ENCODE data around the gene LRIG2.
A peak's percentile ranks its signal among the peaks of the same experiment; 100 is the strongest.

Gene LRIG2

GRCh38 chr1:113101588-113101987 is 28.6 kb downstream of the LRIG2 start:
- no peak overlapping the region for H3K18ac ChIP-seq (ENCODE audit: low read depth in 1 of 2, low read length in 2 of 2)
- no peak overlapping the region for H3K27ac ChIP-seq (ENCODE audit: low read length, poor library complexity, severe bottlenecking)
- H4K91ac ChIP-seq (ENCODE audit: low read length), result no peak overlapping the region
- H2BK5ac ChIP-seq (ENCODE audit: low read depth, low read length, poor library complexity, severe bottlenecking), result no peak overlapping the region
- no peak overlapping the region for H3K4me3 ChIP-seq (ENCODE audit: insufficient read depth in 1 of 2, low read depth in 1 of 2, low read length in 2 of 2)
- H2AFZ ChIP-seq (ENCODE audit: low read depth, low read length), result no peak overlapping the region
- no peaks in the 10 kb centered on the region for H3K27me3 ChIP-seq (ENCODE audit: control insufficient read depth in 1 of 2, insufficient read depth in 1 of 2, low read length in 2 of 2)
- H2BK15ac ChIP-seq (ENCODE audit: low read depth, poor library complexity, severe bottlenecking), result no peak overlapping the region
- no peak overlapping the region for H3K14ac ChIP-seq (ENCODE audit: low read length in 2 of 2)
- H2BK12ac ChIP-seq (ENCODE audit: low read length in 2 of 2), result no peak overlapping the region
- no peak overlapping the region for H3K4ac ChIP-seq (ENCODE audit: low read depth in 1 of 2, low read length in 2 of 2)
- H3K9ac ChIP-seq (ENCODE audit: low read length), result peak overlapping the region; percentile 0
- H3K9me3 ChIP-seq (ENCODE audit: control insufficient read depth, low read length), result no peaks in the 10 kb centered on the region
- no peak overlapping the region for H2AK5ac ChIP-seq (ENCODE audit: low read length, severe bottlenecking)
- peaks cover 16% of the 10 kb centered on the region for H3K79me1 ChIP-seq (replicated peaks; ENCODE audit: low read length, poor library complexity, severe bottlenecking)
- H4K8ac ChIP-seq (ENCODE audit: low read length), result no peak overlapping the region
- H3K36me3 ChIP-seq (ENCODE audit: control insufficient read depth in 1 of 2, insufficient read depth in 2 of 2, low read depth in 1 of 2, low read length in 2 of 2), result peaks cover 12 to 87% of the 10 kb centered on the region in 2 experiments
- H3K4me2 ChIP-seq (ENCODE audit: low read length, poor library complexity, severe bottlenecking), result no peak overlapping the region
- H3K23ac ChIP-seq (ENCODE audit: low read length in 2 of 2), result no peak overlapping the region
- H2BK120ac ChIP-seq (ENCODE audit: low read depth, low read length), result no peak overlapping the region
- H3K4me1 ChIP-seq (ENCODE audit: control insufficient read depth, insufficient read depth, low read depth, low read length), result no peaks in the 10 kb centered on the region
- peak; percentile 16 for DNase-seq

GRCh38 chr1:113103048-113103447 is 30.1 kb downstream of the LRIG2 start:
- no peak overlapping the region for H3K18ac ChIP-seq (ENCODE audit: low read depth in 1 of 2, low read length in 2 of 2)
- no peak overlapping the region for H3K4ac ChIP-seq (ENCODE audit: low read depth in 1 of 2, low read length in 2 of 2)
- H3K79me1 ChIP-seq (replicated peaks; ENCODE audit: low read length, poor library complexity, severe bottlenecking), result peaks cover 18% of the 10 kb centered on the region
- no peak overlapping the region for H3K27ac ChIP-seq (ENCODE audit: low read length, poor library complexity, severe bottlenecking)
- peaks cover 12 to 88% of the 10 kb centered on the region in 2 experiments for H3K36me3 ChIP-seq (ENCODE audit: control insufficient read depth in 1 of 2, insufficient read depth in 2 of 2, low read depth in 1 of 2, low read length in 2 of 2)
- no peak overlapping the region for H2AFZ ChIP-seq (ENCODE audit: low read depth, low read length)
- DNase-seq, result no peak
- H2BK120ac ChIP-seq (ENCODE audit: low read depth, low read length), result no peak overlapping the region
- H2AK5ac ChIP-seq (ENCODE audit: low read length, severe bottlenecking), result no peak overlapping the region
- no peak overlapping the region for H3K4me3 ChIP-seq (ENCODE audit: insufficient read depth in 1 of 2, low read depth in 1 of 2, low read length in 2 of 2)
- H3K9me3 ChIP-seq (ENCODE audit: control insufficient read depth, low read length), result no peaks in the 10 kb centered on the region
- no peak overlapping the region for H3K14ac ChIP-seq (ENCODE audit: low read length in 2 of 2)
- H3K9ac ChIP-seq (ENCODE audit: low read length), result no peak overlapping the region
- H2BK5ac ChIP-seq (ENCODE audit: low read depth, low read length, poor library complexity, severe bottlenecking), result no peak overlapping the region
- H3K23ac ChIP-seq (ENCODE audit: low read length in 2 of 2), result no peak overlapping the region
- H3K4me2 ChIP-seq (ENCODE audit: low read length, poor library complexity, severe bottlenecking), result no peak overlapping the region
- no peaks in the 10 kb centered on the region for H3K27me3 ChIP-seq (ENCODE audit: control insufficient read depth in 1 of 2, insufficient read depth in 1 of 2, low read length in 2 of 2)
- H4K91ac ChIP-seq (ENCODE audit: low read length), result no peak overlapping the region
- H2BK15ac ChIP-seq (ENCODE audit: low read depth, poor library complexity, severe bottlenecking), result no peak overlapping the region
- no peak overlapping the region for H4K8ac ChIP-seq (ENCODE audit: low read length)
- H3K4me1 ChIP-seq (ENCODE audit: control insufficient read depth, insufficient read depth, low read depth, low read length), result no peaks in the 10 kb centered on the region
- 100% methylated on average over 1 of the region's 1 CpG for WGBS
- H2BK12ac ChIP-seq (ENCODE audit: low read length in 2 of 2), result no peak overlapping the region

- H4K8ac ChIP-seq (ENCODE audit: low read length), result no peak overlapping the region
- peaks cover 13 to 83% of the 10 kb centered on the region in 2 experiments for H3K36me3 ChIP-seq (ENCODE audit: control insufficient read depth in 1 of 2, insufficient read depth in 2 of 2, low read depth in 1 of 2, low read length in 2 of 2)
- H4K91ac ChIP-seq (ENCODE audit: low read length), result no peak overlapping the region
- H3K23ac ChIP-seq (ENCODE audit: low read length in 2 of 2), result no peak overlapping the region
- no peak overlapping the region for H3K9ac ChIP-seq (ENCODE audit: low read length)
- H2BK5ac ChIP-seq (ENCODE audit: low read depth, low read length, poor library complexity, severe bottlenecking), result no peak overlapping the region
- no peak overlapping the region for H2AK5ac ChIP-seq (ENCODE audit: low read length, severe bottlenecking)
- no peak overlapping the region for H3K4ac ChIP-seq (ENCODE audit: low read depth in 1 of 2, low read length in 2 of 2)
- no peak overlapping the region for H2BK15ac ChIP-seq (ENCODE audit: low read depth, poor library complexity, severe bottlenecking)
- no peaks in the 10 kb centered on the region for H3K27me3 ChIP-seq (ENCODE audit: control insufficient read depth in 1 of 2, insufficient read depth in 1 of 2, low read length in 2 of 2)
- H3K14ac ChIP-seq (ENCODE audit: low read length in 2 of 2), result no peak overlapping the region
- no peak overlapping the region for H3K4me2 ChIP-seq (ENCODE audit: low read length, poor library complexity, severe bottlenecking)
- no peak for DNase-seq
- no peak overlapping the region for H3K18ac ChIP-seq (ENCODE audit: low read depth in 1 of 2, low read length in 2 of 2)
- no peak overlapping the region for H2BK12ac ChIP-seq (ENCODE audit: low read length in 2 of 2)
- no peak overlapping the region for H3K27ac ChIP-seq (ENCODE audit: low read length, poor library complexity, severe bottlenecking)
- H2BK120ac ChIP-seq (ENCODE audit: low read depth, low read length), result no peak overlapping the region
- H3K4me1 ChIP-seq (ENCODE audit: control insufficient read depth, insufficient read depth, low read depth, low read length), result no peaks in the 10 kb centered on the region
- H3K4me3 ChIP-seq (ENCODE audit: insufficient read depth in 1 of 2, low read depth in 1 of 2, low read length in 2 of 2), result no peak overlapping the region
- H2AFZ ChIP-seq (ENCODE audit: low read depth, low read length), result no peak overlapping the region
- peaks cover 18% of the 10 kb centered on the region for H3K79me1 ChIP-seq (replicated peaks; ENCODE audit: low read length, poor library complexity, severe bottlenecking)
- H3K9me3 ChIP-seq (ENCODE audit: control insufficient read depth, low read length), result no peaks in the 10 kb centered on the region
These were observed 31.0 kb downstream of the LRIG2 start for GRCh38 chr1:113103977-113104376.

- H3K9ac ChIP-seq (ENCODE audit: low read length), result no peak overlapping the region
- 100% methylated on average over 2 of the region's 2 CpGs for WGBS
- no peak overlapping the region for H4K8ac ChIP-seq (ENCODE audit: low read length)
- H3K23ac ChIP-seq (ENCODE audit: low read length in 2 of 2), result no peak overlapping the region
- peaks cover 16% of the 10 kb centered on the region for H3K79me1 ChIP-seq (replicated peaks; ENCODE audit: low read length, poor library complexity, severe bottlenecking)
- DNase-seq, result no peak
- H3K9me3 ChIP-seq (ENCODE audit: control insufficient read depth, low read length), result no peaks in the 10 kb centered on the region
- no peak overlapping the region for H3K18ac ChIP-seq (ENCODE audit: low read depth in 1 of 2, low read length in 2 of 2)
- H2BK5ac ChIP-seq (ENCODE audit: low read depth, low read length, poor library complexity, severe bottlenecking), result no peak overlapping the region
- H2BK12ac ChIP-seq (ENCODE audit: low read length in 2 of 2), result no peak overlapping the region
- no peak overlapping the region for H2BK15ac ChIP-seq (ENCODE audit: low read depth, poor library complexity, severe bottlenecking)
- no peak overlapping the region for H2AK5ac ChIP-seq (ENCODE audit: low read length, severe bottlenecking)
- no peak overlapping the region for H3K27ac ChIP-seq (ENCODE audit: low read length, poor library complexity, severe bottlenecking)
- H3K36me3 ChIP-seq (ENCODE audit: control insufficient read depth in 1 of 2, insufficient read depth in 2 of 2, low read depth in 1 of 2, low read length in 2 of 2), result peaks cover 23 to 82% of the 10 kb centered on the region in 2 experiments
- no peaks in the 10 kb centered on the region for H3K4me1 ChIP-seq (ENCODE audit: control insufficient read depth, insufficient read depth, low read depth, low read length)
- H3K4me2 ChIP-seq (ENCODE audit: low read length, poor library complexity, severe bottlenecking), result no peak overlapping the region
- no peak overlapping the region for H3K4ac ChIP-seq (ENCODE audit: low read depth in 1 of 2, low read length in 2 of 2)
- no peak overlapping the region for H2AFZ ChIP-seq (ENCODE audit: low read depth, low read length)
- no peak overlapping the region for H4K91ac ChIP-seq (ENCODE audit: low read length)
- no peak overlapping the region for H2BK120ac ChIP-seq (ENCODE audit: low read depth, low read length)
- H3K4me3 ChIP-seq (ENCODE audit: insufficient read depth in 1 of 2, low read depth in 1 of 2, low read length in 2 of 2), result no peak overlapping the region
- H3K14ac ChIP-seq (ENCODE audit: low read length in 2 of 2), result no peak overlapping the region
- no peaks in the 10 kb centered on the region for H3K27me3 ChIP-seq (ENCODE audit: control insufficient read depth in 1 of 2, insufficient read depth in 1 of 2, low read length in 2 of 2)
These were observed 33.9 kb downstream of the LRIG2 start for GRCh38 chr1:113106910-113107309.

Data from mesenchymal stem cell (in vitro differentiated cells and primary cell).